Calu3 (cell line): Measurements from ENCODE around the gene CPA2. TPM values are rescaled to one million over a fixed set of nuclear protein-coding genes. Genes with fewer than 3 reads are reported as not detected.

ENCODE experiments used
- BruUV-seq: library from RNA; stranded (reverse); fragments of 400-500 nt; replicated peaks from 2 replicates; lab custom pipeline; 2021; lab: Mats Ljungman, UMichigan
- CTCF ChIA-PET: fragments of 300-600 bp; sonication (Branson Sonifier 250); formaldehyde crosslinking; loops from one replicate; lab custom pipeline; 2022; ENCODE audit warnings: antibody characterized with exemption; lab: Charles Lee
- DNase-seq: peaks from one replicate; pipeline ENCODE4 v3.0.0; 2022
- H3K27ac Mint-ChIP-seq: one replicate; pipeline ENCODE4 v1.8.0; 2022; ENCODE audit warnings: mixed read lengths; ENCODE audit not compliant: unreplicated experiment
- H3K27me3 Mint-ChIP-seq: one replicate; pipeline ENCODE4 v1.8.0; 2022; ENCODE audit warnings: mixed read lengths; ENCODE audit not compliant: unreplicated experiment
- H3K36me3 Mint-ChIP-seq: one replicate; pipeline ENCODE4 v1.8.0; 2022; ENCODE audit warnings: mild to moderate bottlenecking, moderate library complexity, mixed read lengths; ENCODE audit not compliant: insufficient read depth, unreplicated experiment
- H3K4me1 Mint-ChIP-seq: one replicate; pipeline ENCODE4 v1.8.0; 2022; ENCODE audit warnings: mild to moderate bottlenecking, low read depth, mixed read lengths; ENCODE audit not compliant: unreplicated experiment
- H3K4me3 Mint-ChIP-seq: one replicate; pipeline ENCODE4 v1.8.0; 2022; ENCODE audit warnings: mild to moderate bottlenecking, low read depth, moderate library complexity, mixed read lengths; ENCODE audit not compliant: unreplicated experiment
- H3K9me3 Mint-ChIP-seq: one replicate; pipeline ENCODE4 v1.8.0; 2022; ENCODE audit warnings: low read depth, mixed read lengths; ENCODE audit not compliant: unreplicated experiment
- CTCF ChIP-seq: fragments of 200-600 bp; IDR thresholded peaks from one replicate; pipeline ENCODE4 v1.8.0; 2022; ENCODE audit warnings: antibody characterized with exemption; ENCODE audit not compliant: unreplicated experiment
- intact Hi-C: fragments of 100-400 bp; cut with micrococcal nuclease; formaldehyde crosslinking; loops from one replicate; pipeline ENCODE4 v1.10.0; 2022; ENCODE audit not compliant: unreplicated experiment
- total RNA-seq: library from RNA; stranded (reverse); gene quantifications from 2 replicates; pipeline ENCODE4 v1.2.3, GENCODE V29; 2022

CPA2 gene
- total RNA-seq, 1 experiment from 2014 or later: not detected

GRCh38 chr7:130299866-130300265 lies 33.2 kb downstream of the CPA2 start:
- no peak overlapping the region for H3K27ac Mint-ChIP-seq
- CTCF ChIA-PET: interaction anchor here (0.7 kb wide), 1 partner anchor 1322 kb away, joined by 5 read pairs; no protein-coding TSS in a partner anchor
- no peak overlapping the region for H3K4me3 Mint-ChIP-seq
- intact Hi-C loops: no loop called here
- no peak for DNase-seq
- no peaks in the 10 kb centered on the region for H3K9me3 Mint-ChIP-seq
- no TSS peak for BruUV-seq
- no peaks in the 10 kb centered on the region for H3K4me1 Mint-ChIP-seq
- no peak for TF ChIP-seq CTCF
- peaks cover 32% of the 10 kb centered on the region for H3K27me3 Mint-ChIP-seq
- H3K36me3 Mint-ChIP-seq: no peaks in the 10 kb centered on the region

GRCh38 chr7:130301501-130302020 lies 34.9 kb downstream of the CPA2 start:
- Mint-ChIP-seq H3K27ac (no peak overlapping the region), H3K27me3 (peaks cover 43% of the 10 kb centered on the region), H3K9me3 (no peaks in the 10 kb centered on the region), H3K4me3 (no peak overlapping the region), H3K4me1 (no peaks in the 10 kb centered on the region), H3K36me3 (no peaks in the 10 kb centered on the region)
- intact Hi-C loops: no loop called here
- no TSS peak for BruUV-seq
- CTCF ChIA-PET: no interaction called here
- no peak for DNase-seq
- no peak for TF ChIP-seq CTCF

GRCh38 chr7:130302649-130303048 lies 36.0 kb downstream of the CPA2 start:
- Mint-ChIP-seq H3K4me3 (no peak overlapping the region), H3K27me3 (peaks cover 43% of the 10 kb centered on the region), H3K4me1 (no peaks in the 10 kb centered on the region), H3K36me3 (no peaks in the 10 kb centered on the region), H3K9me3 (no peaks in the 10 kb centered on the region), H3K27ac (no peak overlapping the region)
- no peak for TF ChIP-seq CTCF
- CTCF ChIA-PET: no interaction called here
- DNase-seq: no peak
- intact Hi-C loops: no loop called here
- BruUV-seq: no TSS peak

- Mint-ChIP-seq H3K27me3 (peaks cover 43% of the 10 kb centered on the region), H3K4me3 (no peak overlapping the region), H3K4me1 (no peaks in the 10 kb centered on the region), H3K36me3 (no peaks in the 10 kb centered on the region), H3K27ac (no peak overlapping the region), H3K9me3 (no peaks in the 10 kb centered on the region)
- CTCF ChIA-PET: no interaction called here
- intact Hi-C loops: no loop called here
- TF ChIP-seq CTCF: no peak
- no peak for DNase-seq
- no TSS peak for BruUV-seq
These were observed 36.5 kb downstream of the CPA2 start for GRCh38 chr7:130303127-130303526.
